Fibroblast of skin of right quadriceps (primary cell): ENCODE data around the gene SEH1L.
A peak's percentile ranks its signal among the peaks of the same experiment; 100 is the strongest.
"Not testable (repeated sequence)": the region's sequence is repeated elsewhere in the genome, so short reads cannot be mapped to it uniquely, and the experiment has no call there.

ENCODE experiments used
- DNase-seq: peaks from one replicate; pipeline ENCODE4 v3.0.0-alpha.2; 2013

Gene SEH1L

GRCh38 chr18:12947285-12948049 lies at the start of gene SEH1L:
TSS of gene SEH1L (plus strand) at chr18:12948011. CDS start at chr18:12948122, 111 bp downstream.
- DNase-seq, result peak; percentile 97

GRCh38 chr18:12901208-12901607 lies 46.6 kb upstream of the SEH1L start:
- not testable (repeated sequence) for DNase-seq

- DNase-seq, result no peak
These were observed 43.7 kb upstream of the SEH1L start for GRCh38 chr18:12904012-12904516.

GRCh38 chr18:12906119-12906518 lies 41.7 kb upstream of the SEH1L start:
- no peak for DNase-seq

- no peak for DNase-seq
These were observed 41.0 kb upstream of the SEH1L start for GRCh38 chr18:12906773-12907172.

GRCh38 chr18:12907258-12907925 lies 40.4 kb upstream of the SEH1L start:
- DNase-seq, result peak; percentile 22

GRCh38 chr18:12908706-12909105 lies 39.1 kb upstream of the SEH1L start:
- DNase-seq, result no peak

- peak; percentile 33 for DNase-seq
These were observed 36.5 kb upstream of the SEH1L start for GRCh38 chr18:12911025-12911928.

- no peak for DNase-seq
These were observed 35.7 kb upstream of the SEH1L start for GRCh38 chr18:12911929-12912703.

GRCh38 chr18:12921178-12921577 lies 26.6 kb upstream of the SEH1L start:
- DNase-seq, result no peak

- no peak for DNase-seq
These were observed 25.5 kb upstream of the SEH1L start for GRCh38 chr18:12922266-12922665.

- no peak for DNase-seq
These were observed 23.2 kb upstream of the SEH1L start for GRCh38 chr18:12924616-12925015.

GRCh38 chr18:12928206-12928605 lies 19.6 kb upstream of the SEH1L start:
- peak; percentile 11 for DNase-seq

- no peak for DNase-seq
These were observed 19.2 kb upstream of the SEH1L start for GRCh38 chr18:12928641-12929040.

GRCh38 chr18:12929477-12930083 lies 18.2 kb upstream of the SEH1L start:
- DNase-seq, result no peak

- no peak for DNase-seq
These were observed 17.4 kb upstream of the SEH1L start for GRCh38 chr18:12930376-12930775.

- no peak for DNase-seq
These were observed 16.9 kb upstream of the SEH1L start for GRCh38 chr18:12930908-12931307.

GRCh38 chr18:12933327-12933726 lies 14.5 kb upstream of the SEH1L start:
- no peak for DNase-seq

- DNase-seq, result peak; percentile 83
These were observed 13.2 kb upstream of the SEH1L start for GRCh38 chr18:12934454-12935071.

GRCh38 chr18:12939162-12939561 lies 8.6 kb upstream of the SEH1L start:
- no peak for DNase-seq

- DNase-seq, result peak; percentile 78
These were observed 4.6 kb upstream of the SEH1L start for GRCh38 chr18:12943215-12943614.
